DOHH2 (cell line): ENCODE measurements around the gene OR10A3.

Experiments used
- CTCF ChIP-seq: fragments of 200-600 bp; sonication (generic); IDR thresholded peaks from one replicate; pipeline ENCODE4 v1.5.1; 2014; ENCODE audit warnings: antibody characterized with exemption, mild to moderate bottlenecking, low read depth, low read length; ENCODE audit not compliant: poor library complexity, severe bottlenecking
- EZH2phosphoT487 ChIP-seq: fragments of 200-600 bp; sonication (generic); IDR thresholded peaks from 2 replicates; pipeline ENCODE4 v1.6.1; 2017; ENCODE audit warnings: borderline replicate concordance, mild to moderate bottlenecking, antibody characterized with exemption, low read length, moderate library complexity, mixed read lengths

- no peak for TF ChIP-seq CTCF
- no peak for TF ChIP-seq EZH2phosphoT487
These were observed 30.3 kb upstream of the OR10A3 start for GRCh38 chr11:7971846-7972245.
